Activated T-helper 1 cell treated with anti-CD3 and anti-CD28 coated beads, Interleukin-12 subunit alpha, Interleukin-12 subunit beta, Interleukin-2, Interleukin-4 antibody, amounts not matched to agents 30 ng/mL and 10 ng/mL and 1 ng/mL, durations not matched to agents 14 hours and 24 hours and 36 hours (primary cell): ENCODE measurements around the gene SP7. TPM values are rescaled to one million over a fixed set of nuclear protein-coding genes. Genes with fewer than 3 reads are reported as not detected.
"Not testable (repeated sequence)": the region's sequence is repeated elsewhere in the genome, so short reads cannot be mapped to it uniquely, and the experiment has no call there.

Source experiments
- DNase-seq: peaks from one replicate; pipeline ENCODE4 v3.0.0; 2021; ENCODE audit warnings: low spot score
- H3K27ac Mint-ChIP-seq: one replicate; pipeline ENCODE4 v1.8.0; 2021; ENCODE audit warnings: mild to moderate bottlenecking, mixed read lengths
- H3K27me3 Mint-ChIP-seq: one replicate; pipeline ENCODE4 v1.8.0; 2022; ENCODE audit warnings: mild to moderate bottlenecking, moderate library complexity, mixed read lengths; ENCODE audit not compliant: insufficient read depth
- H3K36me3 Mint-ChIP-seq: one replicate; pipeline ENCODE4 v1.8.0; 2021; ENCODE audit warnings: low read depth, mixed read lengths
- H3K4me1 Mint-ChIP-seq: one replicate; pipeline ENCODE4 v1.8.0; 2021; ENCODE audit warnings: low read depth, mixed read lengths
- H3K4me3 Mint-ChIP-seq: one replicate; pipeline ENCODE4 v1.8.0; 2021; ENCODE audit warnings: mild to moderate bottlenecking, moderate library complexity, mixed read lengths
- H3K9me3 Mint-ChIP-seq: one replicate; pipeline ENCODE4 v1.8.0; 2021; ENCODE audit warnings: mixed read lengths
- intact Hi-C: fragments of 100-400 bp; cut with micrococcal nuclease; formaldehyde crosslinking; loops from one replicate; pipeline ENCODE4 v1.15.1; 2024
- total RNA-seq: library from RNA; stranded (reverse); gene quantifications from 2 replicates; pipeline ENCODE4 v1.2.3, GENCODE V29; 2022

The SP7 gene
- total RNA-seq, 1 donor from 2014 or later = not detected

GRCh38 chr12:53373554-53374133 lies 37.5 kb upstream of the SP7 start:
- not testable (repeated sequence) for H3K36me3 Mint-ChIP-seq, DNase-seq, H3K9me3 Mint-ChIP-seq, H3K27me3 Mint-ChIP-seq
- H3K27ac Mint-ChIP-seq = peak overlapping the region; percentile 82
- peaks cover 36% of the 10 kb centered on the region for H3K4me1 Mint-ChIP-seq
- intact Hi-C loops = loop anchor here (2.0 kb wide), 1 partner anchor 353 kb away; the partner anchor contains the start of gene CALCOCO1
- peak overlapping the region; percentile 19 for H3K4me3 Mint-ChIP-seq

- Mint-ChIP-seq H3K27me3 (no peaks in the 10 kb centered on the region), H3K27ac (peak overlapping the region; percentile 26), H3K9me3 (no peaks in the 10 kb centered on the region), H3K4me1 (peaks cover 6% of the 10 kb centered on the region), H3K4me3 (no peak overlapping the region), H3K36me3 (no peaks in the 10 kb centered on the region)
- intact Hi-C loops = no loop called here
- DNase-seq = no peak
These were observed 29.2 kb upstream of the SP7 start for GRCh38 chr12:53365245-53365904.

- H3K36me3 Mint-ChIP-seq, H3K27ac Mint-ChIP-seq, H3K4me1 Mint-ChIP-seq, H3K9me3 Mint-ChIP-seq, DNase-seq, intact Hi-C loops, H3K4me3 Mint-ChIP-seq, H3K27me3 Mint-ChIP-seq: not testable (repeated sequence)
These were observed 25.5 kb upstream of the SP7 start for GRCh38 chr12:53361638-53362037.

- Mint-ChIP-seq H3K9me3 (no peaks in the 10 kb centered on the region), H3K36me3 (no peaks in the 10 kb centered on the region), H3K4me3 (no peak overlapping the region), H3K4me1 (no peaks in the 10 kb centered on the region), H3K27ac (no peak overlapping the region), H3K27me3 (no peaks in the 10 kb centered on the region)
- intact Hi-C loops = no loop called here
- no peak for DNase-seq
These were observed 22.8 kb upstream of the SP7 start for GRCh38 chr12:53358836-53359419.

- H3K9me3 Mint-ChIP-seq = no peaks in the 10 kb centered on the region
- H3K27ac Mint-ChIP-seq = no peak overlapping the region
- no peaks in the 10 kb centered on the region for H3K27me3 Mint-ChIP-seq
These were observed 19.0 kb upstream of the SP7 start for GRCh38 chr12:53355121-53355520.

GRCh38 chr12:53353257-53353655 lies 17.1 kb upstream of the SP7 start:
- H3K9me3 Mint-ChIP-seq = no peaks in the 10 kb centered on the region

More at GRCh38 chr12:53355121-53355520, 19.0 kb upstream of the SP7 start:
- intact Hi-C loops = no loop called here
- H3K36me3 Mint-ChIP-seq = no peaks in the 10 kb centered on the region
- H3K4me3 Mint-ChIP-seq = no peak overlapping the region
- H3K4me1 Mint-ChIP-seq = peaks cover 10% of the 10 kb centered on the region
- no peak for DNase-seq

GRCh38 chr12:53352331-53353256 lies 16.4 kb upstream of the SP7 start:
- peak; percentile 78 for DNase-seq
- no peaks in the 10 kb centered on the region for H3K27me3 Mint-ChIP-seq
- H3K36me3 Mint-ChIP-seq = no peaks in the 10 kb centered on the region
- H3K4me3 Mint-ChIP-seq = no peak overlapping the region
- peaks cover 10% of the 10 kb centered on the region for H3K4me1 Mint-ChIP-seq
- H3K27ac Mint-ChIP-seq = peak overlapping the region; percentile 47
- intact Hi-C loops = loop anchor here (1.0 kb wide), 5 partner anchors 30 to 156 kb away; partner anchors contain the start of gene PRR13
- no peaks in the 10 kb centered on the region for H3K9me3 Mint-ChIP-seq

More at GRCh38 chr12:53353257-53353655, 17.1 kb upstream of the SP7 start:
- H3K27ac Mint-ChIP-seq = no peak overlapping the region
- peaks cover 10% of the 10 kb centered on the region for H3K4me1 Mint-ChIP-seq
- no peak for DNase-seq
- H3K27me3 Mint-ChIP-seq = no peaks in the 10 kb centered on the region
- H3K4me3 Mint-ChIP-seq = no peak overlapping the region
- intact Hi-C loops = no loop called here
- no peaks in the 10 kb centered on the region for H3K36me3 Mint-ChIP-seq

- Mint-ChIP-seq H3K27me3 (peaks cover 4% of the 10 kb centered on the region), H3K4me1 (peaks cover 30% of the 10 kb centered on the region), H3K36me3 (no peaks in the 10 kb centered on the region), H3K27ac (no peak overlapping the region), H3K9me3 (no peaks in the 10 kb centered on the region), H3K4me3 (no peak overlapping the region)
- no peak for DNase-seq
- intact Hi-C loops = no loop called here
These were observed 11.8 kb upstream of the SP7 start for GRCh38 chr12:53347905-53348304.

GRCh38 chr12:53346491-53346890 lies 10.3 kb upstream of the SP7 start:
- H3K4me3 Mint-ChIP-seq = no peak overlapping the region
- H3K4me1 Mint-ChIP-seq = peaks cover 23% of the 10 kb centered on the region
- no peak overlapping the region for H3K27ac Mint-ChIP-seq
- H3K9me3 Mint-ChIP-seq = no peaks in the 10 kb centered on the region
- DNase-seq = no peak
- H3K36me3 Mint-ChIP-seq = no peaks in the 10 kb centered on the region
- intact Hi-C loops = no loop called here
- H3K27me3 Mint-ChIP-seq = peaks cover 7% of the 10 kb centered on the region

GRCh38 chr12:53345486-53346188 lies 9.5 kb upstream of the SP7 start:
- H3K4me3 Mint-ChIP-seq = peak overlapping the region; percentile 99
- peaks cover 23% of the 10 kb centered on the region for H3K4me1 Mint-ChIP-seq
- intact Hi-C loops = loop anchor here (1.0 kb wide), 3 partner anchors 21 to 186 kb away; no protein-coding TSS in a partner anchor
- no peaks in the 10 kb centered on the region for H3K9me3 Mint-ChIP-seq
- DNase-seq = no peak
- peak overlapping the region; percentile 29 for H3K27ac Mint-ChIP-seq
- peaks cover 8% of the 10 kb centered on the region for H3K27me3 Mint-ChIP-seq
- H3K36me3 Mint-ChIP-seq = no peaks in the 10 kb centered on the region

GRCh38 chr12:53344824-53345485 lies 8.8 kb upstream of the SP7 start:
- peak; percentile 41 for DNase-seq
- intact Hi-C loops = loop anchor here (1.0 kb wide), 3 partner anchors 21 to 186 kb away; no protein-coding TSS in a partner anchor
- Mint-ChIP-seq H3K27me3 (peaks cover 12% of the 10 kb centered on the region), H3K36me3 (no peaks in the 10 kb centered on the region), H3K4me3 (peak overlapping the region; percentile 99), H3K4me1 (peaks cover 23% of the 10 kb centered on the region), H3K27ac (peak overlapping the region; percentile 96), H3K9me3 (no peaks in the 10 kb centered on the region)

GRCh38 chr12:53344487-53344823 lies 8.3 kb upstream of the SP7 start:
- Mint-ChIP-seq H3K27me3 (peaks cover 15% of the 10 kb centered on the region), H3K4me3 (peak overlapping the region; percentile 61), H3K9me3 (no peaks in the 10 kb centered on the region), H3K36me3 (no peaks in the 10 kb centered on the region), H3K4me1 (peaks cover 23% of the 10 kb centered on the region), H3K27ac (peak overlapping the region; percentile 64)
- DNase-seq = no peak
- intact Hi-C loops = no loop called here
